ENCODE results near the gene SERPING1. TPM values are rescaled to one million over a fixed set of nuclear protein-coding genes. Genes with fewer than 3 reads are reported as not detected.

The SERPING1 gene
- total RNA-seq, 2 donors from 2014 or later: 34.6 to 78.6 TPM

GRCh38 chr11:57588046-57588710 is 9.3 kb upstream of the SERPING1 start:
- ATAC-seq: no peak
- intact Hi-C loops (cut with DNase I, micrococcal nuclease): no loop called here

GRCh38 chr11:57596266-57596885 is 1.1 kb upstream of the SERPING1 start:
- no peak for ATAC-seq
- intact Hi-C loops (cut with DNase I, micrococcal nuclease): no loop called here

More at GRCh38 chr11:57588046-57588710, 9.3 kb upstream of the SERPING1 start:
- DNase-seq: no peak

GRCh38 chr11:57597916-57598830 is 688 bp downstream of the SERPING1 start:
- intact Hi-C loops (cut with DNase I, micrococcal nuclease): no loop called here
- ATAC-seq: peak; percentile 55
- peak; percentile 36 to 58 for DNase-seq

More at GRCh38 chr11:57596266-57596885, 1.1 kb upstream of the SERPING1 start:
- DNase-seq: no peak

GRCh38 chr11:57598831-57599155 is 1.3 kb downstream of the SERPING1 start:
- no peak for ATAC-seq
- intact Hi-C loops (cut with DNase I, micrococcal nuclease): no loop called here
- DNase-seq: peak in 1 of 2 donors; percentile 4

- DNase-seq (no peak), ATAC-seq (no peak)
- intact Hi-C loops (cut with DNase I, micrococcal nuclease): no loop called here
These were observed 1.9 kb downstream of the SERPING1 start for GRCh38 chr11:57599381-57599780.

- intact Hi-C loops (cut with DNase I, micrococcal nuclease): no loop called here
These were observed 3.8 kb downstream of the SERPING1 start for GRCh38 chr11:57601297-57601696.

GRCh38 chr11:57604296-57605027 is 7.0 kb downstream of the SERPING1 start:
- ATAC-seq (no peak), DNase-seq (no peak)
- intact Hi-C loops (cut with DNase I, micrococcal nuclease): no loop called here

More at GRCh38 chr11:57601297-57601696, 3.8 kb downstream of the SERPING1 start:
- DNase-seq (no peak), ATAC-seq (no peak)

- DNase-seq (no peak), ATAC-seq (no peak)
- intact Hi-C loops (cut with DNase I, micrococcal nuclease): no loop called here
These were observed 7.5 kb downstream of the SERPING1 start for GRCh38 chr11:57605028-57605420.

- ATAC-seq (no peak), DNase-seq (no peak)
- intact Hi-C loops (cut with DNase I, micrococcal nuclease): no loop called here
These were observed 12.7 kb downstream of the SERPING1 start for GRCh38 chr11:57610170-57610569.

GRCh38 chr11:57614234-57614772 is 16.8 kb downstream of the SERPING1 start:
- no peak for ATAC-seq
- intact Hi-C loops (cut with DNase I, micrococcal nuclease): no loop called here
- no peak for DNase-seq

- intact Hi-C loops (cut with DNase I, micrococcal nuclease): no loop called here
- no peak for ATAC-seq
These were observed 17.8 kb downstream of the SERPING1 start for GRCh38 chr11:57615308-57615707.

GRCh38 chr11:57616595-57616994 is 19.1 kb downstream of the SERPING1 start:
- no peak for DNase-seq
- no peak for ATAC-seq
- intact Hi-C loops (cut with DNase I, micrococcal nuclease): no loop called here

More at GRCh38 chr11:57615308-57615707, 17.8 kb downstream of the SERPING1 start:
- DNase-seq: no peak

- intact Hi-C loops (cut with DNase I, micrococcal nuclease): no loop called here
- no peak for DNase-seq
- no peak for ATAC-seq
These were observed 21.0 kb downstream of the SERPING1 start for GRCh38 chr11:57618438-57618837.

- intact Hi-C loops (cut with DNase I, micrococcal nuclease): no loop called here
- DNase-seq (no peak), ATAC-seq (no peak)
These were observed 21.8 kb downstream of the SERPING1 start for GRCh38 chr11:57619331-57619730.

GRCh38 chr11:57620467-57620866 is 23.0 kb downstream of the SERPING1 start:
- intact Hi-C loops (cut with DNase I, micrococcal nuclease): no loop called here
- DNase-seq (no peak), ATAC-seq (no peak)

- intact Hi-C loops (cut with DNase I, micrococcal nuclease): no loop called here
- ATAC-seq (no peak), DNase-seq (no peak)
These were observed 24.8 kb downstream of the SERPING1 start for GRCh38 chr11:57622263-57622662.

GRCh38 chr11:57624864-57625263 is 27.4 kb downstream of the SERPING1 start:
- ATAC-seq: no peak
- intact Hi-C loops (cut with DNase I, micrococcal nuclease): no loop called here
- no peak for DNase-seq

- DNase-seq (no peak), ATAC-seq (no peak)
- intact Hi-C loops (cut with DNase I, micrococcal nuclease): no loop called here
These were observed 29.4 kb downstream of the SERPING1 start for GRCh38 chr11:57626895-57627294.

- DNase-seq: no peak
- no peak for ATAC-seq
- intact Hi-C loops (cut with DNase I, micrococcal nuclease): no loop called here
These were observed 32.7 kb downstream of the SERPING1 start for GRCh38 chr11:57630171-57630570.
